Peyer's patch (tissue), 4 donors: ENCODE measurements around the gene CNOT3. TPM values are rescaled to one million over a fixed set of nuclear protein-coding genes. Genes with fewer than 3 reads are reported as not detected.
"Not testable (repeated sequence)": the region's sequence is repeated elsewhere in the genome, so short reads cannot be mapped to it uniquely, and the experiment has no call there.

Experiments used
- DNase-seq, 3 donors: peaks; one replicate each; pipeline ENCODE4 v3.0.0-alpha.2; 2017 to 2019
- H3K27ac ChIP-seq, 4 donors: fragments of 200-600 bp; sonication (generic); one replicate each; pipeline ENCODE4 v1.5.1; 2016 to 2019
- H3K27me3 ChIP-seq, 2 donors: fragments of 200-600 bp; sonication (generic); one replicate each; pipeline ENCODE4 v1.5.1; 2019
- H3K36me3 ChIP-seq, 3 donors: fragments of 200-600 bp; sonication (generic); one replicate each; pipeline ENCODE4 v1.5.1; 2016 to 2019
- H3K4me1 ChIP-seq, 4 donors: fragments of 200-600 bp; sonication (generic); one replicate each; pipeline ENCODE4 v1.5.1; 2016 to 2019
- H3K4me3 ChIP-seq, 4 donors: fragments of 200-600 bp; sonication (generic); 1 replicate in 3 of 4; 2 replicates in 1 of 4; pipeline ENCODE4 v1.5.1; 2016 to 2019; ENCODE audit warnings: mild to moderate bottlenecking in 1 of 4
- H3K9me3 ChIP-seq, 4 donors: fragments of 200-600 bp; sonication (generic); one replicate each; pipeline ENCODE4 v1.5.1; 2016 to 2019; ENCODE audit warnings: mild to moderate bottlenecking in 1 of 4
- POLR2A ChIP-seq, 2 donors: fragments of 450-650 bp; IDR thresholded peaks; one replicate each; pipeline ENCODE4 v1.5.1; 2017; ENCODE audit warnings: antibody characterized with exemption in 2 of 2, mild to moderate bottlenecking in 2 of 2, moderate library complexity in 2 of 2
- total RNA-seq, 4 donors: library from RNA; depleted of rRNA; stranded (reverse); fragments of >200 nt; gene quantifications; one replicate each; pipeline ENCODE4 v1.1.0, GENCODE V29; 2016
- TF ChIP-seq, protein P1 (sequence below), 6 experiments: fragments of 450-650 bp in 4 of 6; fragments of 200-600 bp in 2 of 6; sonication (generic) in 1 of 6; IDR thresholded peaks; one replicate each; pipeline ENCODE4 v1.5.1; 2017 to 2019; ENCODE audit warnings: antibody characterized with exemption in 6 of 6, mild to moderate bottlenecking in 3 of 6, moderate library complexity in 1 of 6

CNOT3 gene
- total RNA-seq, 4 donors from 2014 or later = 26.1 to 99.9 (median 38.9) TPM

DNA sequence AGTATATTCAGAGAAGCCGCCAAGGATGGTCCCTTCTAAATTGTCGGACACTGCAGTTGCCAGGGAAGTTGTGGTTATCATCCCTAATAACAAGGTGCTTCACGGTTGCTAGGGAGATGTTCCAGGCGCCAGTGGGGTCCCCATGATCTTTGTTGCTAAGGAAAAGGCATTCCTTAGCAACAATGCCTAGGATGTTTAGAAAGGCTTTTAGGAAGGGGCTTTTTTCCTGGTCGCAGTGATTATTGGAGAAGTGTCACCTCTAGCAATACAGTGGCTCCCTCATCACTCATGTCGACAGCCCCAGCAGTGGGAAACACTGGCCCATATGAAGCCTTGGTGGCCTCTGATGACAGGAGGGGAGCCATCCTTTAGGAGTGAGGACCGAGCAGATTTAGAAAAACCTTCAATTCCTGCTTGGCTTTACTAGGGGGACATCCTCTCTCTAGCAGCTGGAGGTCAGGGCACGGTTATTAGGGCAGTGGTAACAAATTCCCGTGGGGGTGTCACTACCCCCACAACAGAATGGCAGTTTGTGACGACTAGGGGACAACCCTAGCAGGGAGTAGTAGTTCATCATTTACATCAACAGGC, 41.8 kb downstream of the CNOT3 start:
- no peaks in the 10 kb centered on the region for H3K4me1 ChIP-seq
- DNase-seq = no peak
- H3K9me3 ChIP-seq = no peaks in the 10 kb centered on the region
- no peak overlapping the region for H3K27ac ChIP-seq
- H3K27me3 ChIP-seq = no peaks in the 10 kb centered on the region
- H3K36me3 ChIP-seq = peaks cover 0 to 60% (median 0%) of the 10 kb centered on the region in 3 donors
- TF ChIP-seq POLR2A (IDR thresholded peaks at IDR 0.05) = no peak
- TF ChIP-seq, protein P1, sequence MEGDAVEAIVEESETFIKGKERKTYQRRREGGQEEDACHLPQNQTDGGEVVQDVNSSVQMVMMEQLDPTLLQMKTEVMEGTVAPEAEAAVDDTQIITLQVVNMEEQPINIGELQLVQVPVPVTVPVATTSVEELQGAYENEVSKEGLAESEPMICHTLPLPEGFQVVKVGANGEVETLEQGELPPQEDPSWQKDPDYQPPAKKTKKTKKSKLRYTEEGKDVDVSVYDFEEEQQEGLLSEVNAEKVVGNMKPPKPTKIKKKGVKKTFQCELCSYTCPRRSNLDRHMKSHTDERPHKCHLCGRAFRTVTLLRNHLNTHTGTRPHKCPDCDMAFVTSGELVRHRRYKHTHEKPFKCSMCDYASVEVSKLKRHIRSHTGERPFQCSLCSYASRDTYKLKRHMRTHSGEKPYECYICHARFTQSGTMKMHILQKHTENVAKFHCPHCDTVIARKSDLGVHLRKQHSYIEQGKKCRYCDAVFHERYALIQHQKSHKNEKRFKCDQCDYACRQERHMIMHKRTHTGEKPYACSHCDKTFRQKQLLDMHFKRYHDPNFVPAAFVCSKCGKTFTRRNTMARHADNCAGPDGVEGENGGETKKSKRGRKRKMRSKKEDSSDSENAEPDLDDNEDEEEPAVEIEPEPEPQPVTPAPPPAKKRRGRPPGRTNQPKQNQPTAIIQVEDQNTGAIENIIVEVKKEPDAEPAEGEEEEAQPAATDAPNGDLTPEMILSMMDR (IDR thresholded peaks at IDR 0.05) = no peak
- H3K4me3 ChIP-seq = no peak overlapping the region

DNA sequence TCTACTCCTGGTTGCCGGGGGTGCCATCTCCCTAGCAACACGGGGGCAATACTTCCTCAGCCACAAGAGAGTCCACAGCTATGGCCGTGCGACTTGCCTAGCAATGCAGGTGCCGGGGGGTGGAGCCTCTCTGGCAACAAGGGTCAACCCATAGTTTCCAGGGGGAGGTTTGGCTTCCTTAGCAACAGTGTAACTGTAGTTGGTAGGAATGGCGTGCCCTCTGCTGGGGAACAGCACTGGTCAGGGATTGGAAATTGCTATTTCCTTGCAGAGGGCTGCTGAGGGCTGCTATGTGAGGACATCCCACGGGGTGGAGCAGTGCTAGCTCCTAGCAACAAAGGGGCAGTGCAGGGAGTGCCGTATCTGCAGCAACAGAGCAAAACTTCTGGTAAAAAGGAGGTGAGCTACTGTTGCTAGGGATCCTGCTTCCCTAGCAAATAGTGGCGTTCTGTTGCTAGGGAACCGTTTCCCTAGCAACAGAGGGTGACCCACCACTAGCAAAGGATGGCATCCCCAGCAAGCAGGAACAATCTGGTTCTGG, 42.4 kb downstream of the CNOT3 start:
- Histone ChIP-seq H3K27me3 (no peaks in the 10 kb centered on the region), H3K27ac (no peak overlapping the region), H3K9me3 (no peaks in the 10 kb centered on the region), H3K4me3 (no peak overlapping the region), H3K4me1 (no peaks in the 10 kb centered on the region), H3K36me3 (peaks cover 0 to 60% (median 0%) of the 10 kb centered on the region in 3 donors)
- peak in 2 of 3 donors; percentile 70 to 72 for DNase-seq
- no peak for TF ChIP-seq POLR2A (IDR thresholded peaks at IDR 0.05)
- TF ChIP-seq, protein P1 (IDR thresholded peaks at IDR 0.05) = peak in 4 of 6 experiments; percentile 18 to 67 (median 62)

DNA sequence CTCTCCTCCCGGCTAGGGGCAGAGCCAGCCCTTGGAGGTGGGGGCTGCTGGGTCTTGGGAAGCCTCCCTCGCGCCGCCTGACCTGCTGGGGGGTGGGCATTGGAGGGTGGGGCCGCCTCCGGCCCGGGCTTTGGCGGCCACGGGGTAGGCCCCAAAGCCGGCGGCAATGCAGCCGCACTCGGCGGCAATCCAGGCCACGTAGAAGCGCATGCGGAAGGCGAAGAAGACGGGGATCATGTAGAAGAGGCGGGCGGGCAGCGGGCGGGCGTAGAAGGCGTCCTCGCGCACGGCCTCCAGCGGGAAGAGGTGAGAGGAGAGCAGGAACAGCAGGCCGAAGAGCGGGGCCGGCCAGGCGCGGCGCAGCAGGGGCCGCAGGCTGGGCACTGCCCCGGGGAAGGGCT, 43.1 kb downstream of the CNOT3 start:
- no peak for TF ChIP-seq POLR2A (IDR thresholded peaks at IDR 0.05)
- TF ChIP-seq, protein P1 (IDR thresholded peaks at IDR 0.05) = no peak
- H3K36me3 ChIP-seq = peaks cover 0 to 60% (median 0%) of the 10 kb centered on the region in 3 donors

DNA sequence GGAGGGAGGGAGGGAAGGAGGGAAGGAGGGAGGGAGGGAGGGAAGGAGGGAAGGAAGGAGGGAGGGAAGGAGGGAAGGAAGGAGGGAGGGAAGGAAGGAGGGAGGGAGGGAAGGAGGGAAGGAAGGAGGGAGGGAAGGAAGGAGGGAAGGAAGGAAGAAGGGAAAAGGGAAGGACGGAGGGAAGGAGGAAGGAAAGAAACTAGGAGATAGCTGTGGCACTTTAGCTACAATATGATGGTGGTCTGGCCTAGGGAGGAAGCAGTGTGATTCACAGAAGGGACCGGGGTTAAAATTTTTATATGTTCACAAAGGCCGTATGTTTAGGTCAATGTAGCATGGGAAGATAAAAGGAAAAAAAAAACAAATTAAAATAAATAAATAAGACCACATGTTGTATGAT, 44.3 kb downstream of the CNOT3 start:
- H3K9me3 ChIP-seq, H3K27me3 ChIP-seq, DNase-seq, H3K4me1 ChIP-seq, H3K27ac ChIP-seq, H3K4me3 ChIP-seq: not testable (repeated sequence)
- H3K36me3 ChIP-seq = peaks cover 0 to 49% (median 0%) of the 10 kb centered on the region in 3 donors

More for the DNA sequence above, 43.1 kb downstream of the CNOT3 start:
- no peaks in the 10 kb centered on the region for H3K4me1 ChIP-seq
- H3K9me3 ChIP-seq = no peaks in the 10 kb centered on the region
- H3K4me3 ChIP-seq = no peak overlapping the region
- H3K27ac ChIP-seq = no peak overlapping the region
- no peaks in the 10 kb centered on the region for H3K27me3 ChIP-seq
- no peak for DNase-seq

DNA sequence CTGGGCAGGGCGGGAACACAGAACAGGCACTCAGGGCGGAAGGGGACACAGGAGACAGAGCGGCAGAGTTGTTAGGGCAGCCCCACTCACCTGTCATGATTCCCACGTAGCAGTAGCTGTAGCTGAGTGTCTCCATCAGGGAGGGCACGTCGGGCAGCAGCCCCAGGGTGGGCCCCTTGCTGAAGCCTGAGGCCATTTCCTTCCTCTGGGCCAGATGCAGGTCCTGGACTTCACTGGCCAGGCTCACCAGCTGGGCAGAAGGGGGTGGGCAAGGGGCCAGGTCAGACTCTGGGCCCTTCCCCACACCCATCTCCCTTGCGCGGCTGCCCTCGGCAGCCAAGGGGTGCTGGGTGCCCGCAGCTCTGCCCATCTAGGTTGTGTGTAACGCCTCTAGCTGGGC, 45.9 kb downstream of the CNOT3 start:
- peaks cover 0 to 10% (median 2%) of the 10 kb centered on the region in 4 donors for H3K4me1 ChIP-seq
- no peak for TF ChIP-seq POLR2A (IDR thresholded peaks at IDR 0.05)
- TF ChIP-seq, protein P1 (IDR thresholded peaks at IDR 0.05) = no peak
- H3K27me3 ChIP-seq = no peaks in the 10 kb centered on the region
- H3K27ac ChIP-seq = no peak overlapping the region
- H3K9me3 ChIP-seq = no peaks in the 10 kb centered on the region
- no peak overlapping the region for H3K4me3 ChIP-seq
- no peak for DNase-seq
- peaks cover 0 to 36% (median 0%) of the 10 kb centered on the region in 3 donors for H3K36me3 ChIP-seq

DNA sequence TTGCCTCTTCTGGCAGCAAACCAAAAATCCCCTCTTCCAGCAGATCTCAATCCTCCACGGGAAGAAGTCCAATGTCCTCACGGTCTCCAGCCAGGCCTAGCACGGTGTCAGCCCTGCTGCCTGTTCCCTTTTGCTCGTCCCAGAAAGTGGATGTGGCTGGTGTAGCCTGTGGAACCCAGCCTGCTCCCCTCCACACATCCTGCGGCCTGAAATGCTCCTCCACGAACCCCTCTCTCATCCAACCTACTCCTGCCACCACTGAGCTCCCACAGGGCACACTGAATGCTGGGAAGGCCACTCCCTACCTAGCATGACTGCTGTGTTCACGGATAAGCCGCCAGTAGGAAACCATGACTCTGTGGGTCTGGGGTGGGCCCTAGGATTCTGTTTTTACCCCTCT, 48.8 kb downstream of the CNOT3 start:
- Histone ChIP-seq H3K4me1 (peaks cover 0 to 16% (median 4%) of the 10 kb centered on the region in 4 donors), H3K4me3 (peak overlapping the region in 1 of 4 donors; percentile 87), H3K36me3 (peaks cover 0 to 20% (median 0%) of the 10 kb centered on the region in 3 donors), H3K27ac (peak overlapping the region in 3 of 4 donors; percentile 99 to 100 (median 99)), H3K9me3 (no peaks in the 10 kb centered on the region), H3K27me3 (no peaks in the 10 kb centered on the region)
- TF ChIP-seq, protein P1 (IDR thresholded peaks at IDR 0.05) = no peak
- no peak for TF ChIP-seq POLR2A (IDR thresholded peaks at IDR 0.05)
- DNase-seq = no peak
